IMR-90 (cell line): ENCODE data around the gene MICAL2. TPM values are rescaled to one million over a fixed set of nuclear protein-coding genes. Genes with fewer than 3 reads are reported as not detected.

Source experiments
- ATAC-seq: fragments of 200-7000 bp; cut with Tn5 transposase; 2 replicates; pipeline ENCODE4 v1.9.1; 2020; ENCODE audit warnings: low read depth, mild to moderate bottlenecking, moderate library complexity
- BruUV-seq: library from RNA; stranded (reverse); fragments of 400-500 nt; replicated peaks from 2 replicates; lab custom pipeline; 2021; lab: Mats Ljungman, UMichigan
- CTCF ChIA-PET: fragments of 300-600 bp; formaldehyde crosslinking; extraction: SDS; loops from one replicate; lab custom pipeline; 2021; ENCODE audit warnings: antibody characterized with exemption; lab: Yijun Ruan, JAX
- POLR2A ChIA-PET: fragments of 300-600 bp; sonication (Branson Sonifier 250); formaldehyde crosslinking; loops from one replicate; lab custom pipeline; 2022; ENCODE audit warnings: antibody characterized with exemption; ENCODE audit not compliant: unreplicated experiment; lab: Charles Lee
- DNase-seq: peaks from one replicate; pipeline ENCODE4 v3.0.0; 2013
- H2AFZ ChIP-seq: replicated peaks from 2 replicates; pipeline ENCODE3; 2013; ENCODE audit warnings: low read length, mild to moderate bottlenecking; ENCODE audit not compliant: poor library complexity
- H2AK5ac ChIP-seq: 2 replicates; pipeline ENCODE4 v1.6.1; 2013; ENCODE audit warnings: low read depth, low read length, inconsistent platforms
- H2AK9ac ChIP-seq: replicated peaks from 2 replicates; pipeline ENCODE3; 2013; ENCODE audit warnings: mild to moderate bottlenecking, low read depth, low read length, moderate library complexity; ENCODE audit not compliant: poor library complexity
- H2BK120ac ChIP-seq: 2 replicates; pipeline ENCODE4 v1.6.1; 2013; ENCODE audit warnings: low read depth, low read length, inconsistent platforms
- H2BK15ac ChIP-seq: 3 replicates; pipeline ENCODE4 v1.6.1; 2013; ENCODE audit warnings: low read depth, low read length, inconsistent platforms
- H2BK20ac ChIP-seq: 2 replicates; pipeline ENCODE4 v1.6.1; 2013; ENCODE audit warnings: low read depth, mild to moderate bottlenecking, inconsistent platforms, low read length, moderate library complexity
- H2BK5ac ChIP-seq: 2 replicates; pipeline ENCODE4 v1.6.1; 2013; ENCODE audit warnings: mild to moderate bottlenecking, low read depth, low read length, inconsistent platforms; ENCODE audit not compliant: poor library complexity, severe bottlenecking
- H3K14ac ChIP-seq: replicated peaks from 2 replicates; pipeline ENCODE4 v1.6.1; 2013; ENCODE audit warnings: low read depth, low read length, inconsistent platforms
- H3K18ac ChIP-seq: 2 replicates; pipeline ENCODE4 v1.6.1; 2013; ENCODE audit warnings: low read depth, low read length, control low read depth
- H3K23ac ChIP-seq: 2 replicates; pipeline ENCODE4 v1.6.1; 2013; ENCODE audit warnings: low read depth, low read length, inconsistent platforms
- H3K27ac ChIP-seq: 2 replicates; pipeline ENCODE4 v1.5.1; 2013; ENCODE audit warnings: mild to moderate bottlenecking, control low read depth, low read length; ENCODE audit not compliant: insufficient read depth
- H3K27me3 ChIP-seq: 2 replicates; pipeline ENCODE4 v1.6.1; 2013; ENCODE audit warnings: low read length; ENCODE audit not compliant: control insufficient read depth, insufficient read depth
- H3K36me3 ChIP-seq: 2 replicates; pipeline ENCODE4 v1.6.1; 2013; ENCODE audit warnings: low read length, mixed read lengths; ENCODE audit not compliant: control insufficient read depth, insufficient read depth
- H3K4ac ChIP-seq: 2 replicates; pipeline ENCODE4 v1.6.1; 2013; ENCODE audit warnings: low read depth, low read length, inconsistent platforms
- H3K4me1 ChIP-seq: 2 replicates; pipeline ENCODE4 v1.6.1; 2013; ENCODE audit warnings: low read length, mixed read lengths; ENCODE audit not compliant: control insufficient read depth, insufficient read depth
- H3K4me2 ChIP-seq: 2 replicates; pipeline ENCODE4 v1.6.1; 2013; ENCODE audit warnings: low read depth, mild to moderate bottlenecking, control low read depth, low read length, moderate library complexity
- H3K4me3 ChIP-seq: 2 replicates; pipeline ENCODE4 v1.5.1; 2013; ENCODE audit warnings: low read depth, mild to moderate bottlenecking, control low read depth, low read length, moderate library complexity; ENCODE audit not compliant: insufficient read depth
- H3K56ac ChIP-seq: 2 replicates; pipeline ENCODE4 v1.6.1; 2013; ENCODE audit warnings: low read length, inconsistent platforms; ENCODE audit not compliant: insufficient read depth; ENCODE audit errors: extremely low read depth
- H3K79me1 ChIP-seq, 2 experiments: 2 replicates each; pipeline ENCODE4 v1.6.1; 2013; ENCODE audit warnings: low read length in 2 of 2, inconsistent platforms in 1 of 2, low read depth in 1 of 2
- H3K9ac ChIP-seq: 2 replicates; pipeline ENCODE4 v1.6.1; 2013; ENCODE audit warnings: low read depth, low read length, control low read depth
- H3K9me1 ChIP-seq: 2 replicates; pipeline ENCODE4 v1.6.1; 2013; ENCODE audit warnings: low read length, inconsistent platforms; ENCODE audit not compliant: insufficient read depth
- H3K9me3 ChIP-seq: 2 replicates; pipeline ENCODE4 v1.6.1; 2013; ENCODE audit warnings: low read length; ENCODE audit not compliant: control insufficient read depth, insufficient read depth
- H4K20me1 ChIP-seq: 2 replicates; pipeline ENCODE4 v1.6.1; 2013; ENCODE audit warnings: low read length, inconsistent platforms; ENCODE audit not compliant: insufficient read depth
- H4K5ac ChIP-seq: 2 replicates; pipeline ENCODE4 v1.6.1; 2013; ENCODE audit warnings: mild to moderate bottlenecking, low read depth, low read length, control low read depth
- H4K8ac ChIP-seq, 2 experiments: 2 replicates each; pipeline ENCODE4 v1.6.1; 2013; ENCODE audit warnings: low read depth in 2 of 2, low read length in 2 of 2, control low read depth in 1 of 2, inconsistent platforms in 1 of 2
- H4K91ac ChIP-seq: 2 replicates; pipeline ENCODE4 v1.6.1; 2013; ENCODE audit warnings: low read depth, low read length, inconsistent platforms; ENCODE audit not compliant: insufficient read depth
- CHD1 ChIP-seq: IDR thresholded peaks from 2 replicates; pipeline ENCODE4 v1.6.1; 2012; ENCODE audit warnings: low read depth, low read length, improper control_type of control experiment
- MAZ ChIP-seq: IDR thresholded peaks from 2 replicates; pipeline ENCODE4 v1.6.1; 2012; ENCODE audit warnings: low read depth, mild to moderate bottlenecking, low read length, improper control_type of control experiment, moderate library complexity, borderline replicate concordance
- RFX5 ChIP-seq: IDR thresholded peaks from 2 replicates; pipeline ENCODE4 v1.8.0; 2012; ENCODE audit warnings: low read depth, mild to moderate bottlenecking, low read length, moderate library complexity
- whole genome bisulfite sequencing, 2 experiments: methylation state at CpG; one replicate each; pipeline versions ENCODE4 v1.1.5 to v1.1.7; 2013; ENCODE audit warnings: missing lambda C conversion rate in 2 of 2; ENCODE audit not compliant: insufficient read length in 1 of 2; ENCODE audit errors: extremely low coverage in 2 of 2; 5-methylcytosine and 5-hydroxymethylcytosine counted together
- dilution Hi-C: fragments of 300-500 bp; cut with HindIII; formaldehyde crosslinking; loops from one replicate; pipeline ENCODE4 v1.14.3; 2018; ENCODE audit warnings: low sequenced_read_pairs; ENCODE audit not compliant: unreplicated experiment
- in situ Hi-C: fragments of 300-500 bp; cut with MboI; formaldehyde crosslinking; loops from 3 replicates; pipeline ENCODE4 v1.14.3; 2019; ENCODE audit warnings: low sequenced_read_pairs, inconsistent platforms, mixed read lengths
- intact Hi-C: fragments of 100-400 bp; cut with micrococcal nuclease; formaldehyde crosslinking; loops from 2 replicates; pipeline ENCODE4 v1.10.0; 2022
- polyA plus RNA-seq, 3 experiments: library from polyadenylated mRNA; depleted of rRNA; stranded (reverse); fragments of >200 nt; gene quantifications; 2 replicates each; pipeline ENCODE4 v1.2.3, GENCODE V29; 2012; ENCODE audit warnings: low replicate concordance in 1 of 3
- total RNA-seq: library from RNA; depleted of rRNA; stranded (reverse); fragments of >200 nt; gene quantifications from 2 replicates; pipeline ENCODE4 v1.2.3, GENCODE V29; 2012

Gene MICAL2
- total and polyA plus RNA-seq, 2 of the 4 experiments (the other 2 are of a cell fraction), result 170 to 336 TPM

GRCh38 chr11:12289667-12290476 is 179.5 kb downstream of the MICAL2 start:
- Histone ChIP-seq H4K8ac (peak overlapping the region in 1 of 2 experiments; percentile 33; a peak in 1 of 4 replicates), H2AFZ (no peak overlapping the region), H3K27ac (no peak overlapping the region), H4K5ac (peak overlapping the region; percentile 18), H3K4me2 (no peak overlapping the region), H3K4ac (peak overlapping the region; percentile 63), H4K20me1 (peaks cover 3% of the 10 kb centered on the region; the same call in 1 of the 2 replicates), H3K36me3 (no peaks in the 10 kb centered on the region), H3K27me3 (no peaks in the 10 kb centered on the region), H3K9me3 (no peaks in the 10 kb centered on the region), H2BK120ac (peak overlapping the region; percentile 31), H3K9me1 (peaks cover 14% of the 10 kb centered on the region), H3K18ac (peak overlapping the region; percentile 13), H2BK5ac (peak overlapping the region; percentile 12), H3K23ac (no peak overlapping the region), H3K14ac (peak overlapping the region; percentile 30), H3K4me3 (no peak overlapping the region), H3K79me1 (peaks cover 8 to 32% of the 10 kb centered on the region in 2 experiments; a peak in 3 of 4 replicates), H3K9ac (no peak overlapping the region), H2AK5ac (peak overlapping the region; percentile 76), H3K56ac (no peak overlapping the region), H2BK20ac (peak overlapping the region; percentile 78), H2AK9ac (no peak overlapping the region), H3K4me1 (peaks cover 28% of the 10 kb centered on the region), H2BK15ac (peak overlapping the region; percentile 48; the same call in 2 of the 3 replicates), H4K91ac (peak overlapping the region; percentile 79)
- no TSS peak for BruUV-seq
- intact Hi-C loops, result loop anchor here (2.0 to 5.0 kb wide), 7 partner anchors 41 to 672 kb away; partner anchors contain the start of gene PARVA
- CTCF ChIA-PET, result interaction anchor here (0.8 to 2.8 kb wide), 5 partner anchors 27 to 1356 kb away, joined by 3 to 19 read pairs (median 3); no protein-coding TSS in a partner anchor
- ATAC-seq, result no peak
- no peak for TF ChIP-seq MAZ
- no peak for TF ChIP-seq RFX5
- no peak for TF ChIP-seq CHD1
- POLR2A ChIA-PET, result interaction anchor here (0.7 kb wide), 1 partner anchor 240 kb away, joined by 7 read pairs; no protein-coding TSS in a partner anchor
- 64% methylated on average over 1 of the region's 7 CpGs; no CpG with 5 or more reads in 1 of the 2 experiments for WGBS, 2 experiments
- dilution Hi-C loops, result no loop called here
- no peak for DNase-seq
- in situ Hi-C loops, result loop anchor here (25.0 kb wide), 1 partner anchor 1253 kb away; no protein-coding TSS in a partner anchor
